IPS DF 6.9 (cell line): Measurements from ENCODE around the gene TCF25.

Experiments
- DNase-seq: peaks from one replicate; pipeline ENCODE4 v3.0.0-alpha.2; 2013; ENCODE audit warnings: low read depth, low spot score
- H3K27ac ChIP-seq: one replicate; pipeline ENCODE4 v1.5.1; 2013; ENCODE audit warnings: low read length, control low read depth
- H3K27me3 ChIP-seq: 2 replicates; pipeline ENCODE4 v1.6.1; 2013; ENCODE audit warnings: mild to moderate bottlenecking, low read length; ENCODE audit not compliant: control insufficient read depth, insufficient read depth
- H3K36me3 ChIP-seq: 2 replicates; pipeline ENCODE4 v1.6.1; 2013; ENCODE audit warnings: low read length; ENCODE audit not compliant: control insufficient read depth, insufficient read depth
- H3K4me1 ChIP-seq: 2 replicates; pipeline ENCODE4 v1.6.1; 2013; ENCODE audit warnings: low read length; ENCODE audit not compliant: control insufficient read depth, insufficient read depth
- H3K4me3 ChIP-seq: 2 replicates; pipeline ENCODE4 v1.5.1; 2013; ENCODE audit warnings: mild to moderate bottlenecking, low read length
- H3K9me3 ChIP-seq: 2 replicates; pipeline ENCODE4 v1.6.1; 2013; ENCODE audit warnings: low read length, inconsistent platforms; ENCODE audit not compliant: control insufficient read depth, insufficient read depth
- WGBS: extraction: QIAGEN DNeasy Blood & Tissue Kit; methylation state at CpG from one replicate; pipeline ENCODE4 v1.1.7; 2013; ENCODE audit warnings: mixed read lengths, missing lambda C conversion rate; ENCODE audit not compliant: insufficient read length, insufficient coverage; 5-methylcytosine and 5-hydroxymethylcytosine counted together

TCF25 gene

DNA sequence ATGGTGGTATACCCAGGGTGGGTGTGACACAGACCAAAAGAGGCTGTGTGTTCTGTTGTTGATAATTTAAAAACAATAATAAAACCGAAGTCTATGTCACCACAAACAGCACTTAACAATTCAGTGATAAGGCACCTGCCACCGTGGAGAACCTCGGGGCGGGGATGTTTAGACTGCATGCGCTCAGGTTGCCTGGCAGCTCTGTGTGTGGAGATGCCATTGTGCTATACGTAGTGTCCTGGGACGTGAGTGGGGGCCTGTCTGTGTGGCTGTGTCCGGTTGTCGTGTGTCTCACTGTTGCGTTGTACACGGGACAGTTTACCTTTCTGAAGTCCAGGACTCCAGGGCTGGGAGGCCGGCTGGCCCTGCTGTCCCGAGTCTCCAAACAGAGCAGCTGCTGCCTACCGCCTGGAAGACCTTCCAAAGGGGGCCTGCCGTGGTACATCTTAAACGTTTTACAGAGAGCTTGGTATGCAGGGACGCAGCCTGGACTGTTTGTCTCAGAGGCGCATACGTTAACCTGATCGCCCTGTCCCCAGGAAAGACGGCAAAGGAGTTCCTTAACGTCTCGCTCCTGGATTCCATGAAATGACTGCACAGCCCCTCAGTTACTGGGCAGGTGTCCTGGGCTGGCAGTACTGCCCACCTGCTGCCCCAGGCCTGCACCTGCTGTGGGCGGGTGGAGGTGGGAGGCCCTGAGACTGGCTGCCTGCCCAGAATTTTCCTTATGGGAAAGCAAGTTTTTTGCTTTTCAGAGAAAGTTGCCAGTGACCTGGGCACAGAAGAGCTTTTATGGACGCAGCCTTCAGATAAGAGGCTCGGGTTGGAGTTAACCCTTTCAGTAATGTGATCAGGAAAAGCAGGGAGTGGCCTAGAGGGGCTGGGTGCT is 26.1 kb upstream of the TCF25 start:
- whole genome bisulfite sequencing: no CpG with 5 or more reads among the region's 26 CpGs
- H3K4me3 ChIP-seq: no peak overlapping the region
- peaks cover 2% of the 10 kb centered on the region; the same call in 1 of the 2 replicates for H3K36me3 ChIP-seq
- H3K27ac ChIP-seq: no peak overlapping the region
- no peaks in the 10 kb centered on the region for H3K27me3 ChIP-seq
- H3K4me1 ChIP-seq: 0 out of 2 replicates have a peak, but pooled peaks cover 2% of the 10 kb centered on the region
- H3K9me3 ChIP-seq: no peaks in the 10 kb centered on the region
- DNase-seq: no peak

DNA sequence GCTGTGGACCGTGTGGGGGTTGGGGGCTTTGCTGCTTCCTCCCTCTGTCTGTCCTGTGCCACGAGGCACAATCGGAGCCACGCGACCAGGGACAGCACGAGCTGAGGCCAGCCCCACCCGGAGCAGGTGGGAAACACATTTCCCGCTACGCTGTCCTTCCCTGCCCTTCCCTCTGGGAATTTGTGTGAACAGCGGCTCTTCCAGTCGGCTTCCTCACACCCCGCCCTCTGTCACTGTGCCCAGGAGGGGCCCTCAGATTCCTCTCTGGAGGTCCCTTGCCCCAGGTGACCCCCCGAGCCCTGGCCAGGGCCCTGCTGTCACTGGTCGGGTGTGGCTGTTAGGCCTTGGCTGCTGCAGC is 25.5 kb upstream of the TCF25 start:
- no peaks in the 10 kb centered on the region for H3K4me1 ChIP-seq
- H3K4me3 ChIP-seq: no peak overlapping the region
- DNase-seq: no peak
- no CpG with 5 or more reads among the region's 14 CpGs for WGBS
- H3K27ac ChIP-seq: no peak overlapping the region
- peaks cover 2% of the 10 kb centered on the region; the same call in 1 of the 2 replicates for H3K36me3 ChIP-seq
- H3K9me3 ChIP-seq: no peaks in the 10 kb centered on the region
- H3K27me3 ChIP-seq: no peaks in the 10 kb centered on the region

DNA sequence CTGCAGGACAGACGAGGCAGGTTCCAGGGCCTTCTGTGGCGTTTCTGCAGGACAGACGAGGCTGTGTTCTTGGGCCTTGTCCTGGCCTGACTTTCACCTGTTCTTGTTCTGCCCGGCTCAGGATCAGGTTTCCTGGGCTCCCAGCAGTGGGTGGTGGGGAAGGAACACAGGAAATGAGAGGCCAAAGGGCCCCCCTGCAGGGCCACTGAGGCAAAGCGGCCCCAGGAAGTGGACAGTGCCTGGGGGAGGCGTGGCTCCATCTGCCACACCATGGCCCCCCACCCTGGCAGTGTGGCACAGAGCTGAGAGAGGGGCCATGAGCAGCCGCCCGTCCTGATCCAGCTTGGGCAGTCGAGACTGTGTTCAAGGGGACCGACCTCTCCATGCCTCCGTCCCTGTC is 24.4 kb upstream of the TCF25 start:
- Histone ChIP-seq H3K4me1 (no peaks in the 10 kb centered on the region), H3K27me3 (no peaks in the 10 kb centered on the region), H3K27ac (no peak overlapping the region), H3K4me3 (no peak overlapping the region), H3K9me3 (no peaks in the 10 kb centered on the region), H3K36me3 (peaks cover 2% of the 10 kb centered on the region; the same call in 1 of the 2 replicates)
- no peak for DNase-seq
- no CpG with 5 or more reads among the region's 11 CpGs for WGBS

DNA sequence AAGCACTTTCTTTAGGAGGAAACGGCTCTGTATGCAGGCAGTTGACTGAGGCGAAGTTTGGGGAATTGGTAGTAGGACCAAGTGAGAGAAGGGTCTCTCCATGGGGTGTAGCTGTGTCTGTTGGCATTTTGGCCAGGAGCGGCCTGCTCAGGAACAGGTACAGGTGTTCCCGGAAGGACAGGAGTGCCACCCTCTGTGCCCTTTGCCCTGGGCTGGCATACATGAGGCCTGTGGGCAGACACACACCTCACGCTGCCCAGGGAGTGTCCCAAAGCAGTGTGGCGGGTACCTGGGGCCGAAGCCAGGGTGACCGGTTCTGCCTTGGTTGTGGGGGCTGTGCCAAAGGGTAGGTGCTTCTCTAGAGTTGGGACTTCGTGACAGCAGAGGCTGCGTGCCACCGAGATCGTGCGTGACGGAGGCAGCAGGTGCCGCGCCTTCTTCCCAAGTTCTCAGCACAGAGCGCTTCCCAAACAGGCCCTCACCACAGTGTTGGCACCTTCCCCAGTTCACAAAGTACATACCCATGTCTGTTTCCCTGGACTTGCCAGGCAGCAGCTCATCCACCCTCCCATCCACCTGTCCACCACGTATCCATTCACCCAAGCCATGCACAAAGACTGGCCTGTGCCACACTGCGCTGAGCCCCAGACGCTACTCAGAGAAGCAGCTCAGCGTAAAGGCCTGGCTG is 19.9 kb upstream of the TCF25 start:
- H3K4me1 ChIP-seq: no peaks in the 10 kb centered on the region; the same call in 1 of the 2 replicates
- H3K27me3 ChIP-seq: no peaks in the 10 kb centered on the region
- no peak overlapping the region for H3K4me3 ChIP-seq
- no peaks in the 10 kb centered on the region for H3K9me3 ChIP-seq
- no peak overlapping the region for H3K27ac ChIP-seq
- H3K36me3 ChIP-seq: peaks cover 2% of the 10 kb centered on the region; the same call in 1 of the 2 replicates
- WGBS: no CpG with 5 or more reads among the region's 21 CpGs
- no peak for DNase-seq

DNA sequence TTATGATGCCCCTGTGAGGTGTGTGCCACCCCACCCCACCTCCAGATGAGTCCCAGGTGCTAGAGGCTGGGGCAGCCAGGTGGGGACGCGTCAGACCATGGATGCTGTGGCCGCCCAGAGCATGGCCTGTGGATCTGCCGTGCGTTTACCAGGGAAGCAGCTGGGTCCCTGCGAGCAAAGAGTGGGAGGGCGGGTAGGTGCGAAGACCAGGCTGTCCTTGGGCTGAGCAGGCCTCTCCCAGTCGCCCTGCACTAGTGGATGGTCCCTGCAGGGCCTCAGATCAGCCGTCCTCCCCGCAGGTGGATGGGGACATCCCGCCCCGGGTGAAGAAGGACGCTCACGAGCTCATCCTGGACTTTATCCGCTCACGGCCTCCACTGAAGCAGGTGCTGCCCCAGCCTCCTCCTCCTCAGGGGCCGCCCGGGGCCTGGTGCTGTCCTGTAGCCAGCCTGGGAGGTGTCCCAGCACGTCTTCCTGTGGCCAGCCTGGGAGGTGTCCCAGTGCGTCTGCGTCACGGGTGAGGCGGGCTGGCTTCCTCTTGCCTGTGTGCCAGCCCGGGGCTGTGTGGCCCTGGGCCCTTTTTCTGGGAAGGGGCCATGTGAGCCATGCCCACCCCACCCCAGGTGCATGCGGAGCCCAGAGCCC is 18.0 kb upstream of the TCF25 start:
- DNase-seq: no peak
- Histone ChIP-seq H3K9me3 (no peaks in the 10 kb centered on the region), H3K36me3 (no peaks in the 10 kb centered on the region), H3K27ac (no peak overlapping the region), H3K4me3 (no peak overlapping the region), H3K27me3 (no peaks in the 10 kb centered on the region), H3K4me1 (no peaks in the 10 kb centered on the region; the same call in 1 of the 2 replicates)
- WGBS: no CpG with 5 or more reads among the region's 26 CpGs

DNA sequence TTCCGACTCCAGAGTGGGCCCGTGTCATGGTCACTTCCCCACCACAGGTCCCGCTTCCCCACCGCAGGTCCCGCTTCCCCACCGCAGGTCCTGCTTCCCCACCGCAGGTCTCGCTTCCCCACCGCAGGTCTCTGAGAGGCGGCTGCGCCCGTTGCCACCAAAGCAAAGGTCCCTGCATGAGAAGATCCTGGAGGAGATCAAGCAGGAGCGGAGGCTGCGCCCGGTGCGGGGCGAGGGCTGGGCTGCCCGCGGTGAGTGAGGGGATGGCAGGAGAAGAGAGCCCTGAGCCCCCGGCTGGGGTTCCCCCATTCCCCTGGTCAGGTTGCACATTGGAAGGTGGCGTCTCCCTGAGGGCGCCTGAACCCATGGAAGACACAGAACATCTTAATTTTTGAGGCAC is 17.4 kb upstream of the TCF25 start:
- H3K4me1 ChIP-seq: no peaks in the 10 kb centered on the region; the same call in 1 of the 2 replicates
- H3K4me3 ChIP-seq: no peak overlapping the region
- no peaks in the 10 kb centered on the region for H3K36me3 ChIP-seq
- DNase-seq: no peak
- H3K27me3 ChIP-seq: no peaks in the 10 kb centered on the region
- H3K27ac ChIP-seq: no peak overlapping the region
- no CpG with 5 or more reads among the region's 22 CpGs for WGBS
- no peaks in the 10 kb centered on the region for H3K9me3 ChIP-seq

DNA sequence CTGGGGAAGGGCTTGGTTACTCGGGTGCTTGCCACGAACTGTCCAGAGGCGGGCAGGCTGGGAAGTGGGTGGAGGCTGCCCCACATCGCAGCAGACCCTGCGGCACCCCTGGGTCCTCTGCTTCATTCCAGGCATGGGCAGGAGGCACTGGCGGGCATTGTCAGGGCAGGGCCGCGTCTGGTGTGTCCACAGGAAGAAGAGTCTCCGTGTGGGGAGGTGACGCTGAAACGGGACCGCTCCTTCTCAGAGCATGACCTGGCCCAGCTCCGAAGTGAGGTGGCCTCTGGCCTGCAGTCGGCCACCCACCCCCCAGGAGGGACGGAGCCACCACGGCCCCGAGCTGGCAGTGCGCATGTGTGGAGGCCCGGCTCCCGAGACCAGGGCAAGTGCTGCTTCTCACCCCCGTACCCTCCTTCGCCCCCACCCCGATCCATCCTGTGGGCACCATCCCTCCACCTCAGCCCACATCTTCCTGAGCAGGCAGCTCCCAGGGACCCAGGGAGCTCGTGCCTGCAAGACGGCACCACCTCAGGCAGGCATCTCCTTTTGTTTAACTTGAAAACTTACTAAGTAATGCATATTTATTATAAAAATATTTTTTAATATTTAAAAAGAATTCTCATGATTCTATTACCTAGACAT is 14.3 kb upstream of the TCF25 start:
- no CpG with 5 or more reads among the region's 25 CpGs for WGBS
- peaks cover 2% of the 10 kb centered on the region; the same call in 1 of the 2 replicates for H3K36me3 ChIP-seq
- H3K27me3 ChIP-seq: no peaks in the 10 kb centered on the region
- no peaks in the 10 kb centered on the region; the same call in 1 of the 2 replicates for H3K4me1 ChIP-seq
- no peak for DNase-seq
- H3K9me3 ChIP-seq: no peaks in the 10 kb centered on the region
- H3K4me3 ChIP-seq: no peak overlapping the region
- no peak overlapping the region for H3K27ac ChIP-seq

DNA sequence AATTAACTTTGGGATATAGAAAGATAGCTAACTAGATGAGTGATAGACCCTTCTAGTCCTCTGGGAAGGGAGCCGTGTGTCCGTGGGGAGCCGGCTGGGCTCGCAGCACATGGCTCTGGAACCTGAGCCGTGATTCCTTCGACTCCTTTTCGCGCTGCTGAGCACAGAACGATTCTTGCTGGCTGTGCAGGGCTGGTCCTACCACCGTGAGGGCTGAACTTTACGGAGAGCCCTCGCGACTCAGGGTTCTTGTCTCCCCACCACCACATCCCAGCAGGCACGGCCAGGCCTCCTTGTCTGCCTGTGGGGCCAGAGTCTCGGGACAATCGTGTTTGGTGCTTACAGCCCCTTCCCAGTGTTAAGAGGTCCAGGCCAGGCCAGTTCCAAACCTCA is 13.8 kb upstream of the TCF25 start:
- Histone ChIP-seq H3K27me3 (no peaks in the 10 kb centered on the region), H3K36me3 (peaks cover 2% of the 10 kb centered on the region; the same call in 1 of the 2 replicates), H3K4me1 (no peaks in the 10 kb centered on the region; the same call in 1 of the 2 replicates), H3K9me3 (no peaks in the 10 kb centered on the region), H3K4me3 (no peak overlapping the region), H3K27ac (no peak overlapping the region)
- no peak for DNase-seq
- no CpG with 5 or more reads among the region's 16 CpGs for WGBS

DNA sequence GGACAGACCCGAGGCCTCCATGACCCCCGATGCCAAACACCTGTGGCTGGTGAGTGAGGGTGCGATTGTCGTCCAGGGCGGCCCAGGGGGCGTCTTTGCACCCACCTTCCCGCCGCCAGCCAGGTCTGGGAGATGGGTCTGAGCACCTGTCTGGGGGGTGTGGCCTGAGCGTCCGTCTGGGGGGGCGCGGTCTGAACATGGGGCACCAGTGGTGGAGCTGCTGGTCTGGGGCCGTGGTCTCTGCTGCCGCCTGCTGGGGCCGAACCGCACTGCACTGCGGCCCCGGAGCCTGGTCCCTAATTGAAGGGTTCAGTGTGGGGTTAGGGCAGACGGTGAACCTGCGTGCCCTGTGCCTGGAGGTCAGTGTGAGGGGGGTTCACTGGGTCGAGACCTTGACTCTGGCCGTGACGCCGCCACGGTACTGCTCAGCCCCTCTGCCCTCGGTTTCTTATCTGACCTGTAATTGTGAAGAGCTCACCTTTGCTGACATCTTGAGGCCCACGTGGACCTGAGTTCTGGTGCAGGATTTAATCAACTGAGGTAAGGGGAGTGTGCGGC is 12.6 kb upstream of the TCF25 start:
- H3K36me3 ChIP-seq: peaks cover 2% of the 10 kb centered on the region; the same call in 1 of the 2 replicates
- H3K27me3 ChIP-seq: no peaks in the 10 kb centered on the region
- H3K4me3 ChIP-seq: no peak overlapping the region
- no peak for DNase-seq
- H3K4me1 ChIP-seq: no peaks in the 10 kb centered on the region
- no peaks in the 10 kb centered on the region for H3K9me3 ChIP-seq
- WGBS: no CpG with 5 or more reads among the region's 28 CpGs
- H3K27ac ChIP-seq: no peak overlapping the region

DNA sequence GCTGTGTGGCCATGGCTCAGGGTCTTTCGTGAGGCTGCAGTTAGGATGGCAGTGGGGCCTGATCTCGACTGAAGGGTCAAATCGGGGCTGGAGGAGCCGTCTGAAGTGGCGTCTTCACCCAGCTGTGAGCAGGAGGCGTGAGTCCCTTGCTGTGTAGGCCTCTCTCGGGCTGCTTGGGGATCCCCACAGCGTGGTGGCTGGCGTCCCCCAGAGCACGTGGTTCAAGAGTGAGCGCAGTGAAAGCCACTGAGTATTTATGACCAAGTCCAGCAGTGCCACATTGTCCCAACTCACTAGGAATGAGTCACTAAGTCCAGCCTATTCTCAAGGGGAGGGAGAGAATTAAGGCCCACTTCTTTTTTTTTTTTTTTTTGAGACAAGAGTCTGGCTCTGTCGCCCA is 11.7 kb upstream of the TCF25 start:
- no peaks in the 10 kb centered on the region for H3K27me3 ChIP-seq
- H3K9me3 ChIP-seq: no peaks in the 10 kb centered on the region
- WGBS: no CpG with 5 or more reads among the region's 12 CpGs
- no peak overlapping the region for H3K4me3 ChIP-seq
- peaks cover 2% of the 10 kb centered on the region; the same call in 1 of the 2 replicates for H3K36me3 ChIP-seq
- no peaks in the 10 kb centered on the region for H3K4me1 ChIP-seq
- DNase-seq: no peak
- no peak overlapping the region for H3K27ac ChIP-seq
